H9 (cell line): ENCODE data around the gene CENPM. TPM values are rescaled to one million over a fixed set of nuclear protein-coding genes. Genes with fewer than 3 reads are reported as not detected.

Experiments used
- DNase-seq: peaks from one replicate; pipeline ENCODE4 v3.0.0-alpha.2; 2017
- H2AFZ ChIP-seq: one replicate; pipeline ENCODE4 v1.6.1; 2013; ENCODE audit warnings: mild to moderate bottlenecking, low read length, control low read depth, moderate library complexity
- H2AK5ac ChIP-seq: 2 replicates; pipeline ENCODE4 v1.6.1; 2013; ENCODE audit warnings: low read length, control low read depth, mixed read lengths; ENCODE audit not compliant: insufficient read length
- H2BK120ac ChIP-seq: one replicate; pipeline ENCODE4 v1.6.1; 2013; ENCODE audit warnings: low read depth, mild to moderate bottlenecking, low read length, control low read depth, inconsistent platforms; ENCODE audit not compliant: poor library complexity, severe bottlenecking
- H2BK12ac ChIP-seq: 2 replicates; pipeline ENCODE4 v1.6.1; 2013; ENCODE audit warnings: low read length, control low read depth, mixed read lengths, low read depth; ENCODE audit not compliant: insufficient read length
- H2BK15ac ChIP-seq: 2 replicates; pipeline ENCODE4 v1.6.1; 2013; ENCODE audit warnings: low read depth, low read length, control low read depth
- H2BK20ac ChIP-seq: one replicate; pipeline ENCODE4 v1.6.1; 2013; ENCODE audit warnings: low read depth, mild to moderate bottlenecking, low read length, control low read depth, inconsistent platforms; ENCODE audit not compliant: poor library complexity, severe bottlenecking
- H2BK5ac ChIP-seq: 2 replicates; pipeline ENCODE4 v1.6.1; 2013; ENCODE audit warnings: low read length, control low read depth, mixed read lengths; ENCODE audit not compliant: insufficient read length
- H3K14ac ChIP-seq: 2 replicates; pipeline ENCODE4 v1.6.1; 2013; ENCODE audit warnings: low read length, control low read depth; ENCODE audit not compliant: insufficient read depth
- H3K18ac ChIP-seq: 2 replicates; pipeline ENCODE4 v1.6.1; 2013; ENCODE audit warnings: low read depth, mild to moderate bottlenecking, mixed read lengths, low read length, control low read depth; ENCODE audit not compliant: insufficient read length
- H3K23ac ChIP-seq: 2 replicates; pipeline ENCODE4 v1.6.1; 2013; ENCODE audit warnings: low read length, control low read depth, mixed read lengths, low read depth; ENCODE audit not compliant: insufficient read length
- H3K23me2 ChIP-seq: 2 replicates; pipeline ENCODE4 v1.6.1; 2013; ENCODE audit warnings: low read depth, mild to moderate bottlenecking, mixed read lengths, low read length, control low read depth; ENCODE audit not compliant: insufficient read length, poor library complexity, severe bottlenecking
- H3K27ac ChIP-seq: 2 replicates; pipeline ENCODE4 v1.5.1; 2013; ENCODE audit warnings: low read length, control low read depth, mixed read lengths, low read depth; ENCODE audit not compliant: insufficient read length
- H3K27me3 ChIP-seq: 2 replicates; pipeline ENCODE4 v1.6.1; 2013; ENCODE audit warnings: low read length, control low read depth, inconsistent platforms; ENCODE audit not compliant: insufficient read depth
- H3K4ac ChIP-seq: 2 replicates; pipeline ENCODE4 v1.6.1; 2013; ENCODE audit warnings: low read depth, mild to moderate bottlenecking, control low read depth, inconsistent platforms, low read length, moderate library complexity
- H3K4me1 ChIP-seq: 2 replicates; pipeline ENCODE4 v1.6.1; 2013; ENCODE audit warnings: low read length, control low read depth, inconsistent platforms; ENCODE audit not compliant: insufficient read depth
- H3K4me2 ChIP-seq: 2 replicates; pipeline ENCODE4 v1.6.1; 2013; ENCODE audit warnings: low read length, control low read depth, mixed read lengths; ENCODE audit not compliant: insufficient read length, insufficient read depth
- H3K56ac ChIP-seq: 2 replicates; pipeline ENCODE4 v1.6.1; 2013; ENCODE audit warnings: low read depth, mild to moderate bottlenecking, mixed read lengths, low read length, control low read depth; ENCODE audit not compliant: insufficient read length
- H3K79me1 ChIP-seq: 2 replicates; pipeline ENCODE4 v1.6.1; 2013; ENCODE audit warnings: low read depth, mild to moderate bottlenecking, moderate library complexity, low read length, control low read depth, inconsistent platforms; ENCODE audit not compliant: insufficient read depth, poor library complexity, severe bottlenecking
- H3K79me2 ChIP-seq: 2 replicates; pipeline ENCODE4 v1.6.1; 2013; ENCODE audit warnings: low read length, control low read depth, inconsistent platforms; ENCODE audit not compliant: insufficient read depth
- H3K9ac ChIP-seq: 2 replicates; pipeline ENCODE4 v1.6.1; 2013; ENCODE audit warnings: low read length, control low read depth, mixed read lengths; ENCODE audit not compliant: insufficient read length; ENCODE audit errors: extremely low read depth
- H3K9me3 ChIP-seq: one replicate; pipeline ENCODE4 v1.6.1; 2013; ENCODE audit warnings: low read depth, low read length, inconsistent platforms; ENCODE audit not compliant: control insufficient read depth
- H3T11ph ChIP-seq: one replicate; pipeline ENCODE4 v1.6.1; 2013; ENCODE audit warnings: mild to moderate bottlenecking, low read length, control low read depth, inconsistent platforms
- H4K20me1 ChIP-seq: one replicate; pipeline ENCODE4 v1.6.1; 2013; ENCODE audit not compliant: control insufficient read depth, insufficient read length, insufficient read depth
- H4K5ac ChIP-seq: 2 replicates; pipeline ENCODE4 v1.6.1; 2013; ENCODE audit warnings: low read depth, mild to moderate bottlenecking, mixed read lengths, low read length, control low read depth; ENCODE audit not compliant: insufficient read length
- H4K8ac ChIP-seq: replicated peaks from 2 replicates; pipeline ENCODE4 v1.6.1; 2013; ENCODE audit warnings: low read length, control low read depth, mixed read lengths, low read depth; ENCODE audit not compliant: insufficient read length
- H4K91ac ChIP-seq: 2 replicates; pipeline ENCODE4 v1.6.1; 2013; ENCODE audit warnings: low read depth, mild to moderate bottlenecking, moderate library complexity, mixed read lengths, low read length, control low read depth; ENCODE audit not compliant: insufficient read length
- H3K27ac Mint-ChIP-seq, 3 experiments: 2 replicates in 2 of 3; 3 replicates in 1 of 3; pipeline ENCODE4 v1.8.0; 2020 to 2021; ENCODE audit warnings: mixed read lengths in 3 of 3, mild to moderate bottlenecking in 1 of 3, moderate library complexity in 1 of 3
- H3K27me3 Mint-ChIP-seq: 2 replicates; pipeline ENCODE4 v1.8.0; 2021; ENCODE audit warnings: low read depth, mild to moderate bottlenecking, moderate library complexity, mixed read lengths
- H3K36me3 Mint-ChIP-seq, 3 experiments: 2 replicates in 2 of 3; 3 replicates in 1 of 3; pipeline ENCODE4 v1.8.0; 2020 to 2021; ENCODE audit warnings: low read depth in 3 of 3, mixed read lengths in 3 of 3; ENCODE audit not compliant: insufficient read depth in 1 of 3
- H3K4me1 Mint-ChIP-seq, 2 experiments: 2 replicates each; pipeline ENCODE4 v1.8.0; 2020; ENCODE audit warnings: mixed read lengths in 2 of 2
- H3K4me3 Mint-ChIP-seq, 2 experiments: 2 replicates in 1 of 2; 3 replicates in 1 of 2; pipeline ENCODE4 v1.8.0; 2020 to 2021; ENCODE audit warnings: mild to moderate bottlenecking in 2 of 2, mixed read lengths in 2 of 2, moderate library complexity in 1 of 2
- H3K9me3 Mint-ChIP-seq, 2 experiments: 2 replicates in 1 of 2; 3 replicates in 1 of 2; pipeline ENCODE4 v1.8.0; 2020; ENCODE audit warnings: mild to moderate bottlenecking in 2 of 2, mixed read lengths in 2 of 2, moderate library complexity in 1 of 2
- WGBS: extraction: QIAGEN DNeasy Blood & Tissue Kit; methylation state at CpG from one replicate; pipeline ENCODE4 v1.1.7; 2013; ENCODE audit warnings: missing lambda C conversion rate, low lambda C conversion rate, mixed read lengths; ENCODE audit not compliant: insufficient read length; ENCODE audit errors: extremely low coverage; 5-methylcytosine and 5-hydroxymethylcytosine counted together
- total RNA-seq: library from RNA; stranded (reverse); gene quantifications from 2 replicates; pipeline ENCODE4 v1.2.1, GENCODE V29; 2021
- TF ChIP-seq, protein P1 (sequence below): fragments of 200-600 bp; sonication (generic); conservative IDR thresholded peaks from 3 replicates; pipeline ENCODE4 v1.8.0; 2021; ENCODE audit warnings: antibody characterized with exemption, mild to moderate bottlenecking

The CENPM gene
- total RNA-seq, 1 experiment from 2014 or later: 36.5 TPM

DNA sequence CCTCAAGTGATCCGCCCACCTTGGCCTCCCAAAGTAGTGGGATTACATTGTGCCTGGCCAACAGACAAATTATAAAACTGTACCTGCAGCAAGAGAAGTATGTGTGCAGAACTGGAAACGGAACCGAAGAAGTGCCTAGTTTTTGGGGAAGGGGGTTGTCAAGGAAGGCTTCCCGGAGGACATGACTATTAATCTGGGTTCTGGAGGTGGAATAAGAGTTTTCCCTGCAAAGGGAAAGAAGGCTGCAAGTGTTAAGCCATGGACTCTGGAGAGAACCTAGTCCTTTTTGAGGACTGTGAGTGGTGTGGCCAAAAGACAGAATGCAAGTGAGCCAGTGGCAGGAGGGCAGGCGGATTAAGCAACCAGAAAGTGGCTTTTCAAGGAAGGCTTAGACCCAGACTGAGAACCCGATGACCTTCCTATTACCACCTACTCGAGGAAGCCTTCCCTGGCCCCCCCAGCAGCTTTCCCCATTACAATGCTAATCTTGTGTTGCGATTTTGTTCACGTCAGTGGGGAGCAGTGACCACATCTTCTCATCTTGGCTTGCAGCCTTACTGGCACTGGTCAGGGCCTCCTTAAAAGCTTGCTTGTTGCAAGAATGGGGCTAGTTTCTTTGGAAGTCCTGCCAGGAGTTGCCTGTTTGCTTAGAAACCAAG, 16.6 kb upstream of the CENPM start:
- H3K9me3 ChIP-seq: no peaks in the 10 kb centered on the region
- H3K23me2 ChIP-seq: no peaks in the 10 kb centered on the region
- Mint-ChIP-seq H3K4me1 (peaks cover 30 to 42% of the 10 kb centered on the region in 2 experiments), H3K9me3 (peaks cover 4 to 5% of the 10 kb centered on the region in 2 experiments; a peak in 4 of 5 replicates), H3K36me3 (peaks cover 2 to 3% (median 3%) of the 10 kb centered on the region in 3 experiments; a peak in 2 of 7 replicates), H3K27me3 (peaks cover 34% of the 10 kb centered on the region), H3K4me3 (0 out of 5 replicates have a peak overlapping the region, but pooled peaks of 1 of the 2 experiments have one; percentile 9), H3K27ac (peak overlapping the region in 1 of 3 experiments; percentile 62; a peak in 2 of 7 replicates)
- H2BK20ac ChIP-seq: no peak overlapping the region
- no CpG with 5 or more reads among the region's 9 CpGs for WGBS
- H2AK5ac ChIP-seq: no peak overlapping the region
- H3K79me2 ChIP-seq: no peaks in the 10 kb centered on the region
- H3K14ac ChIP-seq: no peak overlapping the region
- TF ChIP-seq, protein P1, sequence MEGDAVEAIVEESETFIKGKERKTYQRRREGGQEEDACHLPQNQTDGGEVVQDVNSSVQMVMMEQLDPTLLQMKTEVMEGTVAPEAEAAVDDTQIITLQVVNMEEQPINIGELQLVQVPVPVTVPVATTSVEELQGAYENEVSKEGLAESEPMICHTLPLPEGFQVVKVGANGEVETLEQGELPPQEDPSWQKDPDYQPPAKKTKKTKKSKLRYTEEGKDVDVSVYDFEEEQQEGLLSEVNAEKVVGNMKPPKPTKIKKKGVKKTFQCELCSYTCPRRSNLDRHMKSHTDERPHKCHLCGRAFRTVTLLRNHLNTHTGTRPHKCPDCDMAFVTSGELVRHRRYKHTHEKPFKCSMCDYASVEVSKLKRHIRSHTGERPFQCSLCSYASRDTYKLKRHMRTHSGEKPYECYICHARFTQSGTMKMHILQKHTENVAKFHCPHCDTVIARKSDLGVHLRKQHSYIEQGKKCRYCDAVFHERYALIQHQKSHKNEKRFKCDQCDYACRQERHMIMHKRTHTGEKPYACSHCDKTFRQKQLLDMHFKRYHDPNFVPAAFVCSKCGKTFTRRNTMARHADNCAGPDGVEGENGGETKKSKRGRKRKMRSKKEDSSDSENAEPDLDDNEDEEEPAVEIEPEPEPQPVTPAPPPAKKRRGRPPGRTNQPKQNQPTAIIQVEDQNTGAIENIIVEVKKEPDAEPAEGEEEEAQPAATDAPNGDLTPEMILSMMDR: no peak
- H4K5ac ChIP-seq: no peak overlapping the region
- DNase-seq: no peak
- H3K56ac ChIP-seq: no peak overlapping the region
- no peak overlapping the region for H3T11ph ChIP-seq
- H4K20me1 ChIP-seq: no peaks in the 10 kb centered on the region
- no peak overlapping the region for H3K18ac ChIP-seq
- no peak overlapping the region for H2BK15ac ChIP-seq
- H4K91ac ChIP-seq: no peak overlapping the region
- no peak overlapping the region for H3K4ac ChIP-seq
- no peak overlapping the region for H3K23ac ChIP-seq
- no peaks in the 10 kb centered on the region for H3K79me1 ChIP-seq
- H3K9ac ChIP-seq: no peak overlapping the region
- no peak overlapping the region for H3K27ac ChIP-seq
- H2AFZ ChIP-seq: no peak overlapping the region
- H4K8ac ChIP-seq: no peak overlapping the region
- no peak overlapping the region for H3K4me2 ChIP-seq
- no peaks in the 10 kb centered on the region for H3K27me3 ChIP-seq
- H2BK120ac ChIP-seq: no peak overlapping the region
- no peaks in the 10 kb centered on the region for H3K4me1 ChIP-seq
- H2BK12ac ChIP-seq: no peak overlapping the region
- H2BK5ac ChIP-seq: no peak overlapping the region
